ENCODE data around the gene FRAS1. TPM values are rescaled to one million over a fixed set of nuclear protein-coding genes. Genes with fewer than 3 reads are reported as not detected.

FRAS1 gene
- total and polyA plus RNA-seq, 9 of the 15 experiments (the other 6 are each of a cell fraction or from before 2014, with no cell fraction given), result under 0.01 to 0.11 (median 0.04) TPM; not detected in 2

DNA sequence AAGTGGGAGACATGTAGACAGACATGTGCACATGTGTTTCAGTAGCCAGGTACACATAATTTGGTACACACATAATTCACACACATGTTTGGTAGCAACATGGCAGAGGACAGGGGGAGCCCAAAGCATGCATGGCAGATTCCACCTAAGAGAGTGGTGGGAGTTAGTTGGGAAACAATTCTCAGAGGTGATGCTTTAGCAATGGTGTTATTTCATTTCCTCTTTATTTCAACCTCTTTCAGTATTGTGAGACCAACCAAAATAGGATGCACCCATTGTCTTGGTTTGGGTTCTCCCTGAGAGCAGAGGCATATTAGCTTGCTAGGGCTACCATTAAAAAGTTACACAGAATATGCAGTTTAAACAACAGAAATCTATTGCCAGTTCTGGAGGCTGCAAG is 402.2 kb downstream of the FRAS1 start:
- Histone ChIP-seq H2AFZ (ENCODE audit: low read depth, low read length) (no peak overlapping the region), H3K79me2 (ENCODE audit: control insufficient read depth, insufficient read depth, low read length) (no peaks in the 10 kb centered on the region), H3K36me3 (ENCODE audit: control insufficient read depth, insufficient read depth, low read length) (no peaks in the 10 kb centered on the region), H3K4me1 (replicated peaks in 1 of 2; ENCODE audit: control insufficient read depth in 2 of 2, insufficient read depth in 2 of 2, low read length in 2 of 2) (no peaks in the 10 kb centered on the region), H3K4me2 (ENCODE audit: insufficient read depth, low read length) (no peak overlapping the region), H3K9me3 (replicated peaks; ENCODE audit: control insufficient read depth, insufficient read depth, low read depth, low read length) (no peaks in the 10 kb centered on the region), H3K4me3 (no peak overlapping the region), H3K9me1 (ENCODE audit: control insufficient read depth, insufficient read depth, low read length) (no peaks in the 10 kb centered on the region), H3K27me3 (ENCODE audit: control insufficient read depth in 2 of 2, insufficient read depth in 2 of 2, low read length in 2 of 2) (peaks cover 2 to 13% of the 10 kb centered on the region in 2 experiments; a peak in 3 of 5 replicates), H3K27ac (ENCODE audit: extremely low read depth, low read depth, low read length) (no peak overlapping the region), H3K9ac (ENCODE audit: insufficient read depth in 1 of 2, low read depth in 2 of 2, low read length in 2 of 2) (no peak overlapping the region), H4K20me1 (replicated peaks; ENCODE audit: control insufficient read depth, insufficient read depth, low read length) (no peaks in the 10 kb centered on the region)
- FAIRE-seq (no peak), ATAC-seq (no peak), DNase-seq (ENCODE audit: extremely low read depth in 1 of 4, low spot score in 3 of 4) (no peak)
- ChIA-PET POLR2A (no interaction called here), CTCF (ENCODE audit: low intra/inter-chr PET ratio) (no interaction called here)
- intact Hi-C loops (cut with micrococcal nuclease) (no loop called here), in situ Hi-C loops (cut with MboI) (no loop called here)
- TF ChIP-seq HNRNPL (IDR thresholded peaks at IDR 0.05; ENCODE audit: low read depth, low read length) (no peak), CBX5 (IDR thresholded peaks at IDR 0.05; ENCODE audit: borderline replicate concordance, low read depth) (no peak), MAZ (CRISPR knock-in tag; conservative IDR thresholded peaks at IDR 0.05 in 1 of 2, IDR thresholded peaks at IDR 0.05 in 1 of 2) (no peak), CUX1 (CRISPR knock-in tag; IDR thresholded peaks at IDR 0.05) (no peak)
- no TSS peak for BruUV-seq (replicated peaks)
